ENCODE results near the gene MT1G. TPM values are rescaled to one million over a fixed set of nuclear protein-coding genes. Genes with fewer than 3 reads are reported as not detected.
"Not testable (repeated sequence)": the region's sequence is repeated elsewhere in the genome, so short reads cannot be mapped to it uniquely, and the experiment has no call there.

Gene MT1G
- 10 to 100 TPM; 35.9 to 39.0 TPM for total RNA-seq

- Mint-ChIP-seq H3K4me3 (peak within 1 kb of the TSS; percentile 65), H3K27ac (no peak within 1 kb of the TSS), H3K27me3 (peaks cover 72% of the 10 kb centered on the region), H3K36me3 (ENCODE audit: low read depth) (peaks cover 2% of the 10 kb centered on the region), H3K9me3 (no peaks in the 10 kb centered on the region), H3K4me1 (ENCODE audit: low read depth) (peaks cover 20% of the 10 kb centered on the region)
- ChIA-PET POLR2A (interaction anchor here (1.0 to 3.8 kb wide), 6 partner anchors 9 to 34 kb away, joined by 3 to 13 read pairs (median 4); partner anchors contain the start of gene MT1X), CTCF (interaction anchor here (1.0 to 2.0 kb wide), 2 partner anchors 34 to 91 kb away, joined by 3 to 8 read pairs; no protein-coding TSS in a partner anchor)
- DNase-seq, result peak; percentile 58
- ATAC-seq, result peak; percentile 75
- no peak for TF ChIP-seq CTCF (IDR thresholded peaks at IDR 0.05)
- intact Hi-C loops (cut with micrococcal nuclease), result no loop called here
Measured at GRCh38 chr16:56667581-56668571, at the start of gene MT1G. TSS of gene MT1G (minus strand) at chr16:56668065. CDS start at chr16:56667993, 72 bp downstream.

GRCh38 chr16:56717532-56717931 lies 49.7 kb upstream of the MT1G start:
- ChIA-PET POLR2A (interaction anchor here (0.6 to 1.4 kb wide), 4 partner anchors 8 to 131 kb away, joined by 3 to 4 read pairs (median 4); no protein-coding TSS in a partner anchor), CTCF (interaction anchor here (0.7 to 1.9 kb wide), 7 partner anchors 9 to 141 kb away, joined by 3 to 11 read pairs (median 3); no protein-coding TSS in a partner anchor)
- intact Hi-C loops (cut with micrococcal nuclease); H3K27me3 Mint-ChIP-seq; DNase-seq; H3K4me3 Mint-ChIP-seq; ATAC-seq; H3K9me3 Mint-ChIP-seq; H3K4me1 Mint-ChIP-seq (ENCODE audit: low read depth); H3K36me3 Mint-ChIP-seq (ENCODE audit: low read depth); H3K27ac Mint-ChIP-seq: not testable (repeated sequence)

- Mint-ChIP-seq H3K27me3 (no peaks in the 10 kb centered on the region), H3K27ac (no peak overlapping the region), H3K9me3 (no peaks in the 10 kb centered on the region), H3K4me3 (no peak overlapping the region), H3K4me1 (ENCODE audit: low read depth) (peaks cover 7% of the 10 kb centered on the region), H3K36me3 (ENCODE audit: low read depth) (no peaks in the 10 kb centered on the region)
- no peak for DNase-seq
- no peak for TF ChIP-seq CTCF (IDR thresholded peaks at IDR 0.05)
- intact Hi-C loops (cut with micrococcal nuclease), result no loop called here
- no peak for ATAC-seq
- ChIA-PET CTCF (interaction anchor here (0.7 to 1.9 kb wide), 7 partner anchors 8 to 140 kb away, joined by 3 to 11 read pairs (median 3); no protein-coding TSS in a partner anchor), POLR2A (interaction anchor here (1.0 to 1.6 kb wide), 3 partner anchors 8 to 17 kb away, joined by 4 to 6 read pairs (median 4); no protein-coding TSS in a partner anchor)
Measured at GRCh38 chr16:56716761-56717160, 48.9 kb upstream of the MT1G start.

GRCh38 chr16:56715126-56715525 lies 47.3 kb upstream of the MT1G start:
- no peak for ATAC-seq
- no peak for DNase-seq
- Mint-ChIP-seq H3K27me3 (no peaks in the 10 kb centered on the region), H3K4me1 (ENCODE audit: low read depth) (peaks cover 20% of the 10 kb centered on the region), H3K36me3 (ENCODE audit: low read depth) (no peaks in the 10 kb centered on the region), H3K4me3 (no peak overlapping the region), H3K9me3 (no peaks in the 10 kb centered on the region), H3K27ac (no peak overlapping the region)
- POLR2A ChIA-PET, result interaction anchor here (1.2 kb wide), 1 partner anchor 9 kb away, joined by 3 read pairs; no protein-coding TSS in a partner anchor
- CTCF ChIA-PET, result no interaction called here
- intact Hi-C loops (cut with micrococcal nuclease), result no loop called here
- TF ChIP-seq CTCF (IDR thresholded peaks at IDR 0.05), result no peak

GRCh38 chr16:56713794-56714193 lies 45.9 kb upstream of the MT1G start:
- Mint-ChIP-seq H3K27me3 (no peaks in the 10 kb centered on the region), H3K9me3 (no peaks in the 10 kb centered on the region), H3K4me1 (ENCODE audit: low read depth) (peaks cover 33% of the 10 kb centered on the region), H3K27ac (no peak overlapping the region), H3K36me3 (ENCODE audit: low read depth) (no peaks in the 10 kb centered on the region), H3K4me3 (no peak overlapping the region)
- CTCF ChIA-PET, result interaction anchor here (0.9 to 1.4 kb wide), 2 partner anchors 11 to 136 kb away, joined by 4 to 5 read pairs; no protein-coding TSS in a partner anchor
- intact Hi-C loops (cut with micrococcal nuclease), result no loop called here
- POLR2A ChIA-PET, result no interaction called here
- no peak for TF ChIP-seq CTCF (IDR thresholded peaks at IDR 0.05)
- no peak for DNase-seq
- ATAC-seq, result no peak
